ENCODE measurements around the gene TSFM.

TSFM gene

GRCh38 chr12:57834086-57834876 is 51.7 kb downstream of the TSFM start:
- no peak for DNase-seq (ENCODE audit: low spot score)

GRCh38 chr12:57835366-57836288 is 53.0 kb downstream of the TSFM start:
- no peak for DNase-seq (ENCODE audit: low spot score)

- peak; percentile 86 for DNase-seq (ENCODE audit: low spot score)
Observed at GRCh38 chr12:57836442-57837375, 54.1 kb downstream of the TSFM start.

GRCh38 chr12:57837864-57838562 is 55.4 kb downstream of the TSFM start:
- DNase-seq (ENCODE audit: low spot score) = peak; percentile 70

- DNase-seq (ENCODE audit: low spot score) = no peak
Observed at GRCh38 chr12:57838594-57839302, 56.2 kb downstream of the TSFM start.

GRCh38 chr12:57839996-57840395 is 57.4 kb downstream of the TSFM start:
- no peak for DNase-seq (ENCODE audit: low spot score)

GRCh38 chr12:57840726-57841125 is 58.1 kb downstream of the TSFM start:
- DNase-seq (ENCODE audit: low spot score) = no peak

- no peak for DNase-seq (ENCODE audit: low spot score)
Observed at GRCh38 chr12:57841445-57841844, 58.9 kb downstream of the TSFM start.

GRCh38 chr12:57842342-57843294 is 60.0 kb downstream of the TSFM start:
- no peak for DNase-seq (ENCODE audit: low spot score)

GRCh38 chr12:57844709-57845477 is 62.3 kb downstream of the TSFM start:
- peak; percentile 87 for DNase-seq (ENCODE audit: low spot score)

GRCh38 chr12:57845478-57846284 is 63.1 kb downstream of the TSFM start:
- DNase-seq (ENCODE audit: low spot score) = no peak

- DNase-seq (ENCODE audit: low spot score) = no peak
Observed at GRCh38 chr12:57846285-57846576, 63.6 kb downstream of the TSFM start.

GRCh38 chr12:57846577-57847319 is 64.2 kb downstream of the TSFM start, which contains the start of gene CTDSP2:
CTDSP2 (minus strand) TSS chr12:57846729; CDS start chr12:57846435, 294 bp downstream.
- peak; percentile 100 for DNase-seq (ENCODE audit: low spot score)
